ENCODE measurements around the gene SPEM2. TPM values are rescaled to one million over a fixed set of nuclear protein-coding genes. Genes with fewer than 3 reads are reported as not detected.

Gene SPEM2
- total RNA-seq, 8 experiments from 2014 or later = 0.24 to 0.43 (median 0.40) TPM; not detected in 5

- ATAC-seq (replicated peaks in 6 of 8) = no peak
- H3K4me1 ChIP-seq (replicated peaks in 1 of 2) = peaks cover 10 to 12% of the 10 kb centered on the region in 2 donors
- H3K4me3 ChIP-seq = no peak overlapping the region
- 14 to 95% (median 88%) methylated on average over 1 to 10 of the region's 11 CpGs; no CpG with 5 or more reads in 3 of the 10 experiments for WGBS, 10 experiments
- H3K27ac ChIP-seq = no peak overlapping the region
- in situ Hi-C loops (cut with MboI; ENCODE audit: low pct_unique_long_range_greater_than_20kb in 2 of 9, low sequenced_read_pairs in 9 of 9, unreplicated experiment in 9 of 9) = no loop called here
Measured at GRCh38 chr17:7432296-7432695, 6.9 kb downstream of the SPEM2 start.

- Histone ChIP-seq H3K4me1 (replicated peaks in 1 of 2) (peaks cover 18 to 27% of the 10 kb centered on the region in 2 donors), H3K4me3 (peak overlapping the region in 4 of 5 donors; percentile 6 to 60 (median 44)), H3K27ac (no peak overlapping the region)
- WGBS, 10 experiments = 0 to 60% (median 12%) methylated on average over 1 to 11 of the region's 49 CpGs; no CpG with 5 or more reads in 6 of the 10 experiments
- ATAC-seq (replicated peaks in 6 of 8) = peak in 2 of 8 experiments; percentile 3 to 4
- in situ Hi-C loops (cut with MboI; ENCODE audit: low pct_unique_long_range_greater_than_20kb in 2 of 9, low sequenced_read_pairs in 9 of 9, unreplicated experiment in 9 of 9) = no loop called here
Measured at GRCh38 chr17:7435676-7436555, 10.5 kb downstream of the SPEM2 start.

GRCh38 chr17:7436556-7437368 lies 11.3 kb downstream of the SPEM2 start:
- Histone ChIP-seq H3K27ac (no peak overlapping the region), H3K4me3 (peak overlapping the region; percentile 9 to 60 (median 55)), H3K4me1 (replicated peaks in 1 of 2) (peaks cover 25 to 34% of the 10 kb centered on the region in 2 donors)
- ATAC-seq (replicated peaks in 6 of 8) = peak; percentile 51 to 82 (median 58)
- in situ Hi-C loops (cut with MboI; ENCODE audit: low pct_unique_long_range_greater_than_20kb in 2 of 9, low sequenced_read_pairs in 9 of 9, unreplicated experiment in 9 of 9) = no loop called here
- WGBS, 10 experiments = 0 to 40% (median 18%) methylated on average over 1 to 11 of the region's 92 CpGs; no CpG with 5 or more reads in 5 of the 10 experiments

GRCh38 chr17:7437369-7437863 lies 12.0 kb downstream of the SPEM2 start:
- in situ Hi-C loops (cut with MboI; ENCODE audit: low pct_unique_long_range_greater_than_20kb in 2 of 9, low sequenced_read_pairs in 9 of 9, unreplicated experiment in 9 of 9) = no loop called here
- H3K27ac ChIP-seq = no peak overlapping the region
- WGBS, 10 experiments = 33 to 100% (median 45%) methylated on average over 1 to 3 of the region's 31 CpGs; no CpG with 5 or more reads in 6 of the 10 experiments
- peak overlapping the region; percentile 9 to 60 (median 55) for H3K4me3 ChIP-seq
- H3K4me1 ChIP-seq (replicated peaks in 1 of 2) = peaks cover 25 to 34% of the 10 kb centered on the region in 2 donors
- ATAC-seq (replicated peaks in 6 of 8) = no peak

GRCh38 chr17:7437950-7438614 lies 12.7 kb downstream of the SPEM2 start:
- ATAC-seq (replicated peaks in 6 of 8) = peak in 4 of 8 experiments; percentile 3 to 5 (median 4)
- WGBS, 10 experiments = 7 to 83% (median 21%) methylated on average over 2 to 11 of the region's 48 CpGs; no CpG with 5 or more reads in 4 of the 10 experiments
- Histone ChIP-seq H3K4me3 (peak overlapping the region; percentile 27 to 61 (median 58)), H3K4me1 (replicated peaks in 1 of 2) (peaks cover 25 to 34% of the 10 kb centered on the region in 2 donors), H3K27ac (no peak overlapping the region)
- in situ Hi-C loops (cut with MboI; ENCODE audit: low pct_unique_long_range_greater_than_20kb in 2 of 9, low sequenced_read_pairs in 9 of 9, unreplicated experiment in 9 of 9) = no loop called here

- in situ Hi-C loops (cut with MboI; ENCODE audit: low pct_unique_long_range_greater_than_20kb in 2 of 9, low sequenced_read_pairs in 9 of 9, unreplicated experiment in 9 of 9) = no loop called here
- H3K4me3 ChIP-seq = peak overlapping the region; percentile 55 to 61 (median 58)
- H3K4me1 ChIP-seq (replicated peaks in 1 of 2) = peaks cover 25 to 34% of the 10 kb centered on the region in 2 donors
- no peak for ATAC-seq (replicated peaks in 6 of 8)
- no peak overlapping the region for H3K27ac ChIP-seq
- WGBS, 10 experiments = 35 to 93% (median 61%) methylated on average over 2 to 6 of the region's 11 CpGs; no CpG with 5 or more reads in 1 of the 10 experiments
Measured at GRCh38 chr17:7438656-7439460, 13.4 kb downstream of the SPEM2 start.

- H3K4me3 ChIP-seq = peak within 1 kb of the TSS; percentile 55 to 61 (median 58)
- peaks cover 25 to 34% of the 10 kb centered on the region in 2 donors for H3K4me1 ChIP-seq (replicated peaks in 1 of 2)
- H3K27ac ChIP-seq = peak within 1 kb of the TSS; percentile 96 to 97
- WGBS, 10 experiments = 10% methylated on average over 2 of the region's 50 CpGs; no CpG with 5 or more reads in 9 of the 10 experiments
- in situ Hi-C loops (cut with MboI; ENCODE audit: low pct_unique_long_range_greater_than_20kb in 2 of 9, low sequenced_read_pairs in 9 of 9, unreplicated experiment in 9 of 9) = no loop called here
- ATAC-seq (replicated peaks in 6 of 8) = no peak
Measured at GRCh38 chr17:7439462-7440112, 14.2 kb downstream of the SPEM2 start, which contains the start of gene FGF11. Gene FGF11, plus strand, starts transcription at chr17:7439512. Its CDS starts 109 bp downstream, at chr17:7439621.

GRCh38 chr17:7440113-7440833 lies 14.9 kb downstream of the SPEM2 start:
- ATAC-seq (replicated peaks in 6 of 8) = peak in 6 of 8 experiments; percentile 18 to 73 (median 65)
- 0 to 8% (median 3%) methylated on average over 3 to 8 of the region's 46 CpGs; no CpG with 5 or more reads in 6 of the 10 experiments for WGBS, 10 experiments
- Histone ChIP-seq H3K4me1 (replicated peaks in 1 of 2) (peaks cover 25 to 41% of the 10 kb centered on the region in 2 donors), H3K27ac (peak overlapping the region; percentile 96 to 97), H3K4me3 (peak overlapping the region; percentile 55 to 61 (median 58))
- in situ Hi-C loops (cut with MboI; ENCODE audit: low pct_unique_long_range_greater_than_20kb in 2 of 9, low sequenced_read_pairs in 9 of 9, unreplicated experiment in 9 of 9) = no loop called here

GRCh38 chr17:7440834-7441195 lies 15.4 kb downstream of the SPEM2 start:
- in situ Hi-C loops (cut with MboI; ENCODE audit: low pct_unique_long_range_greater_than_20kb in 2 of 9, low sequenced_read_pairs in 9 of 9, unreplicated experiment in 9 of 9) = no loop called here
- ATAC-seq (replicated peaks in 6 of 8) = peak; percentile 11 to 71 (median 60)
- peak overlapping the region; percentile 96 to 97 for H3K27ac ChIP-seq
- H3K4me3 ChIP-seq = peak overlapping the region; percentile 55 to 61 (median 58)
- H3K4me1 ChIP-seq (replicated peaks in 1 of 2) = peaks cover 20 to 45% of the 10 kb centered on the region in 2 donors
- WGBS, 10 experiments = 0% methylated on average over 2 of the region's 12 CpGs; no CpG with 5 or more reads in 9 of the 10 experiments

- peaks cover 17 to 43% of the 10 kb centered on the region in 2 donors for H3K4me1 ChIP-seq (replicated peaks in 1 of 2)
- peak overlapping the region; percentile 55 to 61 (median 58) for H3K4me3 ChIP-seq
- peak overlapping the region; percentile 96 to 97 for H3K27ac ChIP-seq
- WGBS, 10 experiments = 0 to 63% (median 27%) methylated on average over 1 to 7 of the region's 7 CpGs; no CpG with 5 or more reads in 5 of the 10 experiments
- ATAC-seq (replicated peaks in 6 of 8) = peak in 5 of 8 experiments; percentile 1 to 11 (median 4)
- in situ Hi-C loops (cut with MboI; ENCODE audit: low pct_unique_long_range_greater_than_20kb in 2 of 9, low sequenced_read_pairs in 9 of 9, unreplicated experiment in 9 of 9) = no loop called here
Measured at GRCh38 chr17:7441266-7441665, 15.8 kb downstream of the SPEM2 start.

Measured in motor neuron (in vitro differentiated cells).